Suprapubic skin (tissue), 3 donors: ENCODE results near the gene PIN1.

Experiments used
- EP300 ChIP-seq: sonication (generic); formaldehyde crosslinking; IDR thresholded peaks from one replicate; pipeline ENCODE4 v1.6.1; 2017; ENCODE audit warnings: antibody characterized with exemption
- POLR2A ChIP-seq, 2 donors: fragments of 450-650 bp; IDR thresholded peaks; one replicate each; pipeline ENCODE4 v1.6.1; 2017; ENCODE audit warnings: antibody characterized with exemption in 2 of 2, mild to moderate bottlenecking in 2 of 2, moderate library complexity in 2 of 2
- TF ChIP-seq, protein P1 (sequence below), 2 donors: fragments of 200-600 bp in 1 of 2; fragments of 450-650 bp in 1 of 2; sonication (generic) in 1 of 2; IDR thresholded peaks; one replicate each; pipeline ENCODE4 v1.5.1; 2016 to 2019; ENCODE audit warnings: antibody characterized with exemption in 2 of 2, mild to moderate bottlenecking in 1 of 2, moderate library complexity in 1 of 2

GRCh38 chr19:9857076-9857721 lies 22.1 kb downstream of the PIN1 start:
- TF ChIP-seq, protein P1, sequence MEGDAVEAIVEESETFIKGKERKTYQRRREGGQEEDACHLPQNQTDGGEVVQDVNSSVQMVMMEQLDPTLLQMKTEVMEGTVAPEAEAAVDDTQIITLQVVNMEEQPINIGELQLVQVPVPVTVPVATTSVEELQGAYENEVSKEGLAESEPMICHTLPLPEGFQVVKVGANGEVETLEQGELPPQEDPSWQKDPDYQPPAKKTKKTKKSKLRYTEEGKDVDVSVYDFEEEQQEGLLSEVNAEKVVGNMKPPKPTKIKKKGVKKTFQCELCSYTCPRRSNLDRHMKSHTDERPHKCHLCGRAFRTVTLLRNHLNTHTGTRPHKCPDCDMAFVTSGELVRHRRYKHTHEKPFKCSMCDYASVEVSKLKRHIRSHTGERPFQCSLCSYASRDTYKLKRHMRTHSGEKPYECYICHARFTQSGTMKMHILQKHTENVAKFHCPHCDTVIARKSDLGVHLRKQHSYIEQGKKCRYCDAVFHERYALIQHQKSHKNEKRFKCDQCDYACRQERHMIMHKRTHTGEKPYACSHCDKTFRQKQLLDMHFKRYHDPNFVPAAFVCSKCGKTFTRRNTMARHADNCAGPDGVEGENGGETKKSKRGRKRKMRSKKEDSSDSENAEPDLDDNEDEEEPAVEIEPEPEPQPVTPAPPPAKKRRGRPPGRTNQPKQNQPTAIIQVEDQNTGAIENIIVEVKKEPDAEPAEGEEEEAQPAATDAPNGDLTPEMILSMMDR (IDR thresholded peaks at IDR 0.05), result no peak
- TF ChIP-seq POLR2A (IDR thresholded peaks at IDR 0.05) (no peak), EP300 (no peak)
